ENCODE data around the gene DRAP1. TPM values are rescaled to one million over a fixed set of nuclear protein-coding genes. Genes with fewer than 3 reads are reported as not detected.

Gene DRAP1
- total RNA-seq, 2 donors from 2014 or later, result 53.4 to 91.5 TPM

GRCh38 chr11:65927904-65928397, 8.7 kb downstream of the DRAP1 start:
- no peaks in the 10 kb centered on the region for H3K9me3 ChIP-seq
- H3K36me3 ChIP-seq, result no peaks in the 10 kb centered on the region
- H3K9ac ChIP-seq (ENCODE audit: low read depth in 2 of 2, low read length in 2 of 2), result peak overlapping the region in 1 of 2 donors; percentile 24
- H3K27ac ChIP-seq, result peak overlapping the region; percentile 66
- no peak overlapping the region for H3K4me3 ChIP-seq
- no peak for TF ChIP-seq CTCF (IDR thresholded peaks at IDR 0.05)
- no peaks in the 10 kb centered on the region for H3K27me3 ChIP-seq
- peak; percentile 45 for DNase-seq
- H3K4me1 ChIP-seq, result no peaks in the 10 kb centered on the region
- intact Hi-C loops (cut with DNase I), result no loop called here

DNA sequence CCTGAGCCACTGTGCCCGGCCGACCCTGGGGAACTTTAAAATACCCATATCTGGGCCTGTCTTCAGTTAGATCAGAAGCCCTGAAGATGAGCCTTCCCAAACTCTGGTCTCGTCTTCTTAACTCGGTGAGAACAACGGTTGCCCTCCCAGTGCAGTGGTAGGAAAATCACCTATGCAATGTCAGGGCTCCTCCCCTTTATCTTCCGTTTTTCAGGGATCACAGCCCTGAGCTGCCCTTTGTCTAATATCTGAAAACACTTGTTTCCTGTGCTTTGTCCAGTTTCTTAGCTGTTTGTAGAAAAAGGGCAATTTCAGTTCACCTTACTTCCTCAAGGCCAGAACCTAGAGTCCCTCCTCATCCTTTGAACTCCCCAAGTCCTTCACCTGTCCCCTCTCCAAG, 9.4 kb downstream of the DRAP1 start:
- no peak overlapping the region for H3K9ac ChIP-seq (ENCODE audit: low read depth in 2 of 2, low read length in 2 of 2)
- DNase-seq, result no peak
- H3K4me3 ChIP-seq, result no peak overlapping the region
- no peak overlapping the region for H3K27ac ChIP-seq
- H3K9me3 ChIP-seq, result no peaks in the 10 kb centered on the region
- no peaks in the 10 kb centered on the region for H3K36me3 ChIP-seq
- H3K4me1 ChIP-seq, result no peaks in the 10 kb centered on the region
- intact Hi-C loops (cut with DNase I), result no loop called here
- no peak for TF ChIP-seq CTCF (IDR thresholded peaks at IDR 0.05)
- H3K27me3 ChIP-seq, result no peaks in the 10 kb centered on the region

GRCh38 chr11:65931773-65932557, 12.7 kb downstream of the DRAP1 start:
- H3K36me3 ChIP-seq, result no peaks in the 10 kb centered on the region
- intact Hi-C loops (cut with DNase I), result no loop called here
- TF ChIP-seq CTCF (IDR thresholded peaks at IDR 0.05), result no peak
- H3K4me3 ChIP-seq, result no peak overlapping the region
- H3K9me3 ChIP-seq, result no peaks in the 10 kb centered on the region
- no peak overlapping the region for H3K27ac ChIP-seq
- no peaks in the 10 kb centered on the region for H3K4me1 ChIP-seq
- no peak overlapping the region for H3K9ac ChIP-seq (ENCODE audit: low read depth in 2 of 2, low read length in 2 of 2)
- DNase-seq, result no peak
- no peaks in the 10 kb centered on the region for H3K27me3 ChIP-seq

DNA sequence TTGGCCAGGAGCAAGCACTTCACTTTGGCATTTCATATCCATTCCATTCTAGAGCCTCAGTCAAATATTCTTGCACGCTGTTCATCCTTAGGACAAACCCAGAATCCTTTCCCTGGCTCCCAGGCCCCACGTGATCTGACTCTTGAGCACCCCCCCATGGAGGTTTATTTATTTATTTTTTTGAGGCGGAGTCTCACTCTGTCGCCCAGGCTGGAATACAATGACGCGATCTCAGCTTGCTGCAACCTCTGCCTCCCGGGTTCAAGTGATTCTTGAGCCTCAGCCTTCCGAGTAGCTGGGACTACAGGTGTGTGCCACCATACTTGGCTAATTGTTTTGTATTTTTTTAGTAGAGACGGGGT, 13.3 kb downstream of the DRAP1 start:
- intact Hi-C loops (cut with DNase I), result no loop called here
- H3K9ac ChIP-seq (ENCODE audit: low read depth in 2 of 2, low read length in 2 of 2), result no peak overlapping the region

GRCh38 chr11:65934014-65934413, 14.8 kb downstream of the DRAP1 start:
- intact Hi-C loops (cut with DNase I), result no loop called here
- Histone ChIP-seq H3K4me1 (no peaks in the 10 kb centered on the region), H3K9ac (ENCODE audit: low read depth in 2 of 2, low read length in 2 of 2) (no peak overlapping the region), H3K4me3 (no peak overlapping the region), H3K27ac (no peak overlapping the region), H3K36me3 (no peaks in the 10 kb centered on the region), H3K9me3 (no peaks in the 10 kb centered on the region), H3K27me3 (no peaks in the 10 kb centered on the region)
- no peak for DNase-seq
- TF ChIP-seq CTCF (IDR thresholded peaks at IDR 0.05), result no peak

More for the DNA sequence above, 13.3 kb downstream of the DRAP1 start:
- Histone ChIP-seq H3K36me3 (no peaks in the 10 kb centered on the region), H3K4me3 (no peak overlapping the region), H3K27ac (no peak overlapping the region), H3K9me3 (no peaks in the 10 kb centered on the region), H3K27me3 (no peaks in the 10 kb centered on the region), H3K4me1 (no peaks in the 10 kb centered on the region)
- no peak for TF ChIP-seq CTCF (IDR thresholded peaks at IDR 0.05)
- no peak for DNase-seq

All from colonic mucosa (tissue), 4 donors.